Astrocyte (in vitro differentiated cells and primary cell): Measurements from ENCODE around the gene ASB7.

Experiments used
- EZH2 ChIP-seq: IDR thresholded peaks from 2 replicates; pipeline ENCODE4 v1.6.1; 2012; ENCODE audit warnings: mild to moderate bottlenecking, low read length, inconsistent platforms; ENCODE audit not compliant: insufficient read depth
- TF ChIP-seq, protein P1 (sequence below): IDR thresholded peaks from 2 replicates; pipeline ENCODE4 v1.5.1; 2011; ENCODE audit warnings: low read depth, mild to moderate bottlenecking, inconsistent platforms, low read length, moderate library complexity; ENCODE audit not compliant: insufficient read depth

DNA sequence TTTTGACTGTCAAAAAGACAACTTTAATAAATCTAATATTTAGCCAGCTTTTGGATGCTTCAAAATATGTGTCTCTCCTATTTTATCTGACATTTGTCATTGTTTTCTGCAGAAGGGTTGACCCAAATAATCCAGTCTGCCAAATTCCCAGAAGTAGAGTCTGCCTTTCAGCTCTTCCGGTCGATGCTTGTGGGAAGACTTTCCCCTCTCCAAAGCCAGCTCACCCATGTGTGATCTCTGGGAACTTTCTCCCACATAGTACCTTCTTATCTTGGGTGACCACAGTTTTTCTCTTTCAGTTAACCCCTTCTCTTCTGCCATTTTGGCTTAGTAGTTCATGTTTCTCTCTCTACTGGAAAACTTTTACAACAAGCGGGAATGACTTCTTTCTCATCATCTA, 94.1 kb downstream of the ASB7 start:
- TF ChIP-seq, protein P1, sequence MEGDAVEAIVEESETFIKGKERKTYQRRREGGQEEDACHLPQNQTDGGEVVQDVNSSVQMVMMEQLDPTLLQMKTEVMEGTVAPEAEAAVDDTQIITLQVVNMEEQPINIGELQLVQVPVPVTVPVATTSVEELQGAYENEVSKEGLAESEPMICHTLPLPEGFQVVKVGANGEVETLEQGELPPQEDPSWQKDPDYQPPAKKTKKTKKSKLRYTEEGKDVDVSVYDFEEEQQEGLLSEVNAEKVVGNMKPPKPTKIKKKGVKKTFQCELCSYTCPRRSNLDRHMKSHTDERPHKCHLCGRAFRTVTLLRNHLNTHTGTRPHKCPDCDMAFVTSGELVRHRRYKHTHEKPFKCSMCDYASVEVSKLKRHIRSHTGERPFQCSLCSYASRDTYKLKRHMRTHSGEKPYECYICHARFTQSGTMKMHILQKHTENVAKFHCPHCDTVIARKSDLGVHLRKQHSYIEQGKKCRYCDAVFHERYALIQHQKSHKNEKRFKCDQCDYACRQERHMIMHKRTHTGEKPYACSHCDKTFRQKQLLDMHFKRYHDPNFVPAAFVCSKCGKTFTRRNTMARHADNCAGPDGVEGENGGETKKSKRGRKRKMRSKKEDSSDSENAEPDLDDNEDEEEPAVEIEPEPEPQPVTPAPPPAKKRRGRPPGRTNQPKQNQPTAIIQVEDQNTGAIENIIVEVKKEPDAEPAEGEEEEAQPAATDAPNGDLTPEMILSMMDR = no peak
- TF ChIP-seq EZH2 = no peak
